ENCODE measurements around the gene DISP2.

DISP2 gene

DNA sequence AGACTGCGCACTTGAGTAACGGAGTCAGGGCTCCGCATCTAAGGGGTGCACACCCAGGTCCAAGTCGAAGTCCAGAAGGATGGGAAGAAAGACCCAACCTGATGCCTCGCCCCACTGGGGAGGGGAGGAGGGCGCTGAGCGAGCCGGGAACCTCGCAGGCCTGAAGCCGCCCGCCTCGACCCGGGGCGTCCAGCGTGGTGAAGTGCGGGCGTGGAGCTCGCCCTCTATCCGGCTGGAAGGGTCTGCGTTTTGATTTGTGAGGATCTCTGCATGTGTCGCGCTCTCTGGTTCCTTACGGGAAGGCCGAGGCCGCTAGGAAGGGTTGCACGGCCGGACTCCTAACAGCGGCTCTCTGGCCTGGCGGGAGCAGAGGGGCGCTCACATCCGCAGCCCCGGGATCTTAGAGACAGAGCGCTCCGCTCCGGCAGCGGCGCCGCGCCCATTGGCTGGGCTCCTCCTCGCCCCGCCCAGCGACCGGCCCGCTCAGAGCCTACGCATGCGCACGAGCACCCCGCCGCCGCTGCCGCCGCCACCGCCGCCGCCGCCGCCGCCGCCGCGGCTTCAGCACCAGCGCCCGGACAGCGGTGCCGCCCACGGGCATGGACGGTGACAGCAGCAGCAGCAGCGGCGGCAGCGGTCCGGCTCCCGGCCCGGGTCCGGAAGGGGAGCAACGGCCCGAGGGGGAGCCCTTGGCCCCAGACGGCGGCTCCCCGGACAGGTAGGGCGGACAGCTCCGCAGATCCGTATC is at the start of gene DISP2:
Gene DISP2 (plus strand): TSS at position 497 of the 748 bp plus-strand sequence. CDS start 103 bp downstream, at position 600.
- ChIA-PET POLR2A (no interaction called here), CTCF (interaction anchor here (1.0 to 2.3 kb wide), 4 partner anchors 10 to 83 kb away, joined by 3 to 14 read pairs (median 4); partner anchors contain the start of gene CCDC9B)
- no peak within 1 kb of the TSS for H3K27ac ChIP-seq (ENCODE audit: extremely low read depth, low read depth, low read length)
- H3K36me3 ChIP-seq (ENCODE audit: control insufficient read depth in 2 of 2, insufficient read depth in 1 of 2, low read length in 2 of 2): no peaks in the 10 kb centered on the region
- no peaks in the 10 kb centered on the region for H3K9me3 ChIP-seq (ENCODE audit: control insufficient read depth, insufficient read depth, low read depth, low read length)
- H3K4me3 ChIP-seq (ENCODE audit: low read depth, low read length): peak within 1 kb of the TSS; percentile 48
- 0 out of 2 replicates have a peak, but pooled peaks cover 4% of the 10 kb centered on the region for H3K4me1 ChIP-seq (ENCODE audit: control insufficient read depth, insufficient read depth, low read length)
- TF ChIP-seq ZNF843 (tag by site-specific recombination; IDR thresholded peaks at IDR 0.05) (no peak), ZNF132 (tag by site-specific recombination; IDR thresholded peaks at IDR 0.05; ENCODE audit: borderline replicate concordance) (no peak), SP2 (tag by site-specific recombination; IDR thresholded peaks at IDR 0.05) (peak; percentile 52; the same call in 1 of the 2 replicates), ZNF302 (tag by site-specific recombination; IDR thresholded peaks at IDR 0.05; ENCODE audit: low read depth) (no peak), ZBTB8A (tag by site-specific recombination; IDR thresholded peaks at IDR 0.05) (peak; percentile 37), KLF9 (tag by site-specific recombination; IDR thresholded peaks at IDR 0.05; ENCODE audit: low read depth) (no peak), ZNF354C (tag by site-specific recombination; IDR thresholded peaks at IDR 0.05; ENCODE audit: borderline replicate concordance, low read depth) (no peak), ZNF561 (tag by site-specific recombination; IDR thresholded peaks at IDR 0.05; ENCODE audit: borderline replicate concordance) (no peak), ZBTB20 (tag by site-specific recombination; IDR thresholded peaks at IDR 0.05) (peak; percentile 67), ZFP41 (tag by site-specific recombination; IDR thresholded peaks at IDR 0.05; ENCODE audit: borderline replicate concordance) (no peak), ZNF398 (tag by site-specific recombination; IDR thresholded peaks at IDR 0.05) (no peak), ZNF248 (tag by site-specific recombination; IDR thresholded peaks at IDR 0.05) (no peak), ZNF747 (tag by site-specific recombination; IDR thresholded peaks at IDR 0.05) (no peak), KLF16 (tag by site-specific recombination; IDR thresholded peaks at IDR 0.05) (peak; percentile 57), ZNF792 (tag by site-specific recombination; IDR thresholded peaks at IDR 0.05) (no peak), ZNF335 (tag by site-specific recombination; conservative IDR thresholded peaks at IDR 0.05) (peak; percentile 46), ZNF26 (tag by site-specific recombination; IDR thresholded peaks at IDR 0.05) (no peak), ZBTB17 (tag by site-specific recombination; IDR thresholded peaks at IDR 0.05) (peak; percentile 78)
- TF ChIP-seq, protein P1, sequence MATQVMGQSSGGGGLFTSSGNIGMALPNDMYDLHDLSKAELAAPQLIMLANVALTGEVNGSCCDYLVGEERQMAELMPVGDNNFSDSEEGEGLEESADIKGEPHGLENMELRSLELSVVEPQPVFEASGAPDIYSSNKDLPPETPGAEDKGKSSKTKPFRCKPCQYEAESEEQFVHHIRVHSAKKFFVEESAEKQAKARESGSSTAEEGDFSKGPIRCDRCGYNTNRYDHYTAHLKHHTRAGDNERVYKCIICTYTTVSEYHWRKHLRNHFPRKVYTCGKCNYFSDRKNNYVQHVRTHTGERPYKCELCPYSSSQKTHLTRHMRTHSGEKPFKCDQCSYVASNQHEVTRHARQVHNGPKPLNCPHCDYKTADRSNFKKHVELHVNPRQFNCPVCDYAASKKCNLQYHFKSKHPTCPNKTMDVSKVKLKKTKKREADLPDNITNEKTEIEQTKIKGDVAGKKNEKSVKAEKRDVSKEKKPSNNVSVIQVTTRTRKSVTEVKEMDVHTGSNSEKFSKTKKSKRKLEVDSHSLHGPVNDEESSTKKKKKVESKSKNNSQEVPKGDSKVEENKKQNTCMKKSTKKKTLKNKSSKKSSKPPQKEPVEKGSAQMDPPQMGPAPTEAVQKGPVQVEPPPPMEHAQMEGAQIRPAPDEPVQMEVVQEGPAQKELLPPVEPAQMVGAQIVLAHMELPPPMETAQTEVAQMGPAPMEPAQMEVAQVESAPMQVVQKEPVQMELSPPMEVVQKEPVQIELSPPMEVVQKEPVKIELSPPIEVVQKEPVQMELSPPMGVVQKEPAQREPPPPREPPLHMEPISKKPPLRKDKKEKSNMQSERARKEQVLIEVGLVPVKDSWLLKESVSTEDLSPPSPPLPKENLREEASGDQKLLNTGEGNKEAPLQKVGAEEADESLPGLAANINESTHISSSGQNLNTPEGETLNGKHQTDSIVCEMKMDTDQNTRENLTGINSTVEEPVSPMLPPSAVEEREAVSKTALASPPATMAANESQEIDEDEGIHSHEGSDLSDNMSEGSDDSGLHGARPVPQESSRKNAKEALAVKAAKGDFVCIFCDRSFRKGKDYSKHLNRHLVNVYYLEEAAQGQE (tag by site-specific recombination; IDR thresholded peaks at IDR 0.05): peak; percentile 67
- TF ChIP-seq, protein P2, sequence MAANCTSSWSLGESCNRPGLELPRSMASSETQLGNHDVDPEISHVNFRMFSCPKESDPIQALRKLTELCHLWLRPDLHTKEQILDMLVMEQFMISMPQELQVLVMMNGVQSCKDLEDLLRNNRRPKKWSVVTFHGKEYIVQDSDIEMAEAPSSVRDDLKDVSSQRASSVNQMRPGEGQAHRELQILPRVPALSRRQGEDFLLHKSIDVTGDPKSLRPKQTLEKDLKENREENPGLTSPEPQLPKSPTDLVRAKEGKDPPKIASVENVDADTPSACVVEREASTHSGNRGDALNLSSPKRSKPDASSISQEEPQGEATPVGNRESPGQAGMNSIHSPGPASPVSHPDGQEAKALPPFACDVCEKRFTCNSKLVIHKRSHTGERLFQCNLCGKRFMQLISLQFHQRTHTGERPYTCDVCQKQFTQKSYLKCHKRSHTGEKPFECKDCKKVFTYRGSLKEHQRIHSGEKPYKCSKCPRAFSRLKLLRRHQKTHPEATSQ (tag by site-specific recombination; IDR thresholded peaks at IDR 0.05): no peak
- TF ChIP-seq, protein P3, sequence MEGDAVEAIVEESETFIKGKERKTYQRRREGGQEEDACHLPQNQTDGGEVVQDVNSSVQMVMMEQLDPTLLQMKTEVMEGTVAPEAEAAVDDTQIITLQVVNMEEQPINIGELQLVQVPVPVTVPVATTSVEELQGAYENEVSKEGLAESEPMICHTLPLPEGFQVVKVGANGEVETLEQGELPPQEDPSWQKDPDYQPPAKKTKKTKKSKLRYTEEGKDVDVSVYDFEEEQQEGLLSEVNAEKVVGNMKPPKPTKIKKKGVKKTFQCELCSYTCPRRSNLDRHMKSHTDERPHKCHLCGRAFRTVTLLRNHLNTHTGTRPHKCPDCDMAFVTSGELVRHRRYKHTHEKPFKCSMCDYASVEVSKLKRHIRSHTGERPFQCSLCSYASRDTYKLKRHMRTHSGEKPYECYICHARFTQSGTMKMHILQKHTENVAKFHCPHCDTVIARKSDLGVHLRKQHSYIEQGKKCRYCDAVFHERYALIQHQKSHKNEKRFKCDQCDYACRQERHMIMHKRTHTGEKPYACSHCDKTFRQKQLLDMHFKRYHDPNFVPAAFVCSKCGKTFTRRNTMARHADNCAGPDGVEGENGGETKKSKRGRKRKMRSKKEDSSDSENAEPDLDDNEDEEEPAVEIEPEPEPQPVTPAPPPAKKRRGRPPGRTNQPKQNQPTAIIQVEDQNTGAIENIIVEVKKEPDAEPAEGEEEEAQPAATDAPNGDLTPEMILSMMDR (tag by site-specific recombination; IDR thresholded peaks at IDR 0.05): 0 out of 2 replicates have a peak, but pooled peaks have one; percentile 14
- TF ChIP-seq, protein P4, sequence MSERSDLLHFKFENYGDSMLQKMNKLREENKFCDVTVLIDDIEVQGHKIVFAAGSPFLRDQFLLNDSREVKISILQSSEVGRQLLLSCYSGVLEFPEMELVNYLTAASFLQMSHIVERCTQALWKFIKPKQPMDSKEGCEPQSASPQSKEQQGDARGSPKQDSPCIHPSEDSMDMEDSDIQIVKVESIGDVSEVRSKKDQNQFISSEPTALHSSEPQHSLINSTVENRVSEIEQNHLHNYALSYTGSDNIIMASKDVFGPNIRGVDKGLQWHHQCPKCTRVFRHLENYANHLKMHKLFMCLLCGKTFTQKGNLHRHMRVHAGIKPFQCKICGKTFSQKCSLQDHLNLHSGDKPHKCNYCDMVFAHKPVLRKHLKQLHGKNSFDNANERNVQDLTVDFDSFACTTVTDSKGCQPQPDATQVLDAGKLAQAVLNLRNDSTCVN (tag by site-specific recombination; optimal IDR thresholded peaks at IDR 0.05): peak; percentile 62

Measured in HEK293 (cell line).